ENCODE results near the gene MOB3B.
A peak's percentile ranks its signal among the peaks of the same experiment; 100 is the strongest.
"Not testable (repeated sequence)": the region's sequence is repeated elsewhere in the genome, so short reads cannot be mapped to it uniquely, and the experiment has no call there.

MOB3B gene

DNA sequence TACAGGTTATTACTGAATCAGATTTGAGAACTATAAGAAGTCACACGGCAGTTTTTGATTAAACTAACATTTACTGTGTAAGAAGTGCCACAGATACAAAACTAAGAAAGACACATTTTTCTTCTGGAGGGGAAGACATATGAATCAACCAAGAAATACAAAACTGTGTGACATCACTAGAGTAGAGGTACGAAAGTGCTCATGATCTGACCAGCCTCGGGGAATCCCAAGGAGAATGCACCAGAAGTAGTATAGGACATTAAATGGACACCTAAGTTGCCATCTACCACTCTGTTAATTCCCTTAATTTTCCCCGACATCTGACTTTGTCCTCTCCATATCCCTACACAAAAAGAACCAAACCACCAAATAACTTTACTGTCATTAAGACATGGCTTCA lies 10.8 kb downstream of the MOB3B start:
- FAIRE-seq (no peak), DNase-seq (ENCODE audit: low spot score) (no peak)

DNA sequence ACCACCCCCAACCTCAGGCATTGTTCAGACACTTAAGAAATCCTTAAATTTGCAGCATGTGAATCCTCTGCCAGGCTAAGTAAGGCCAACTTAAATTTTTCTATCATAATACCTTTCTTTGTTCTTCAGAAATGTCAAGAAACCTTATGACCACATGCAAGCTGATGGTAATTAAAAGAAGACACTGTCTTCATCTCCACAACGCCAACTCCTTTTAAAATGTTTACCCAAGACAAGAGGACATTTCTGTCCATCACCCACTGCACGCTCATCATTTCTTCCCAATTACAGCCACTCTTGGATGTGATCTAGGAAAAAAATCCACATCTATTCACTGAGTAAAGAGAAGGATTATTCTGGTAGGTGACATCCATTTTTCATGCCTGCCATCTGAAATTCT lies 11.6 kb downstream of the MOB3B start:
- FAIRE-seq: no peak
- no peak for DNase-seq (ENCODE audit: low spot score)

DNA sequence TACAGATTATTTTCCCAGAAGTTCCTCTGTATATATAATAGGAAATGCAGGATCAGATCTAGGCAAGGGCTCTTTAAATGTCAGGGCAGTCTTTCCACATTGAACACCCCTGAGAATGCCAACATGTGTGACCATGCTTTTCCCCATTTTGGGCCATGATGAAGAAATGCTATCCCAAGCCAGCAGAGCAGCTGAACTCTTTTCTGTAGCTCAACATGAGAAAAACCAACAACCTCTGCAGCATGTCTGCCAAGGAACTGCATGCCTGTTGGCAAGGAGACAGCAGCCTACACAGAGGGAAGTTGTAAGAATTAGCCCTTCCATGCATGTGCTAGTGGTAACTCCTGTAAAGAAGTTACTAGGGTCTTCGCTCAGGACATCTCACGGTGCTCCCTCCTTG lies 15.1 kb downstream of the MOB3B start:
- no peak for DNase-seq (ENCODE audit: low spot score)
- FAIRE-seq: peak; percentile 81

DNA sequence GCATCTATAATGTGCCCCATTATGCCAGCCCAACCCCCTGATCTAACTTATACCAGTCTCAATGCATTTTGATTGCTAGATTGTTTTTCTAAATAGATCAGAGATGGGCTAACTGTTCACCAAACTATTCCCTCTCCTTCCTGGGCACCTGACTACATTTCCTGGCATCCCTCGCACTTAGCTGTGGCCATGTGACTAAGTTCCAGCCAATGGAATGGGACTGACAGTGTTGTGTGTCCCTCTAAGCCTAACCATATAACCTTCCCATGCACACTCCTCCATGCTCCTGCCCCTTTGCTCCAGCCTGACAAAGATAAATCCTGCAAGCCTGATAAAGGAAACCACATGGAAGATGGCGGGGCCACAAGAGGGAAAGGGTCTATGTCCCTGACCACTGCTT lies 17.8 kb downstream of the MOB3B start:
- FAIRE-seq (peak; percentile 86), DNase-seq (ENCODE audit: low spot score) (no peak)

DNA sequence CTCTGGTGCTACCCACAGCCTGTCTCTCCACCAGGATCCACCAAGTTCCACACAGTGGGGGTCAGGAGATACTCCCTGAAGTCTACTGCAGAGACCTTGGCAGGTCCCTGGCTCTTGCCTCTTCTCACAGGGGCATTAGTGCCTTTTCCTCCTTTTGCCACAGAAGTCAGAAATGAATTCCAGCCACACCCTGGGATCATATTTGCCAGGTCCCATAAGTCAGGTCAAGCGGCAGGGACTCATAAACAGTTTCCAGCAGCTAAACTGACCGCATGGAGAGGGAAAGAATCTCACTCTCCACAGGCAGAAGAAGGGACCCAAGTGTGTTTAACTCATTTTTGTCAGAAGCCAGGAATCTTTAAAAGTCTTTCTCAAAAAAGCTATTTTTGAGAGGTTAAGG lies 18.8 kb downstream of the MOB3B start:
- FAIRE-seq: no peak
- no peak for DNase-seq (ENCODE audit: low spot score)

DNA sequence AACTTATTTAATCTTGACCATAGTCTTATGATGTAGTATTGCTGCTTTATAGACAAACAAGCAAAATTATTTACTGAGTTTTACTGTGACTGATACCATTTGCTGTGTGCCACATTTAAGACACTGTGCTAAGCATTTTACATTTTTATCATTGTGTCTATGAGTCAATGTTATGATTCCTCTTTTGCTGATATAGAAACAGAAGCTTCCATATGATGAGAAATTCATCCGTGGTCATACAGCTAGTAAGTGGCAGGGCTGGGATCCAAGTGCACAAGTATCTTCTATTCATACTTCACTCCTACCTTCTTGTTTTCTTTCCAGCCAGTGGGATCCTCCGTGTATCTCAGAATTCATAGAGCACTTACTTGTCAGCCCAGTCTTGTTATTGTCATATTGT lies 22.6 kb downstream of the MOB3B start:
- FAIRE-seq (no peak), DNase-seq (ENCODE audit: low spot score) (no peak)

DNA sequence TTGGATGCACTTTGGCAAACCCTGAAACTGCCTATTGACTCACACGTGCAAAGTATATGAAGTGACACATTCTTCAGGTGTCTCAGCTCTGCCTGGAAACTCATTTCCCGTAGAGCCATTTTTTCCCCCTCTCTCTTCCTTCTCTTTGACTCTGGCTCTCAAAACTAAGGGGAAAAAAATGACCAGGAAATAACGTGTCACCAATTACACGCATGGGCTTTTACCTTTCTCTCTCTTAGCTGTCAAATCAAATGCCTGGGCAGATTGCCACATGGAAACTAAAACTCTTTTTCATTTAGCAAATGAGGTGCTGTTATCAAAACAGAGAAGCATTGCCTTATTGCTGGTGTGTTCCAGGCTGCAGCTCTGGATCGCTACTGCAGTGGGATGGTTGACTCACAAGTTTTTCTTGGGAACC lies 23.9 kb downstream of the MOB3B start:
- no peak for DNase-seq (ENCODE audit: low spot score)
- peak; percentile 77 for FAIRE-seq

DNA sequence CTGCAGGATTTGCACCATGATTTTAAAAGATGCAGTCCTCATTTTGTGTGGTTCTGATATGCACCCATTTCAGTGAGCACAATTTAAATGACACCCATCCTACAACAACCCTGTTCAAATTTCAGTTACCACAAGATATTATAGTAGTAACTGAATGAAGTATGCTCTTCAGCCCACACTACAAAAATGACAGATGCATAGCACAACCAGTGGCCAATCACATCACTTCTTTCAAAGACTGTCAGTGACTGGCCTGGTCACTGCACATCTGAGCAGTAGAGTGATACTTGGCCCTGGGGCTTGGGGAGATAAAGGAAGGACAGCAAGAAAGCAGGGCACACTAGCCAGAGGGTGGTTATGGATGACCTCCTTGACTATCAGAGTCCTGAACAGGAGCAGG lies 25.4 kb downstream of the MOB3B start:
- FAIRE-seq (peak; percentile 58), DNase-seq (ENCODE audit: low spot score) (no peak)

DNA sequence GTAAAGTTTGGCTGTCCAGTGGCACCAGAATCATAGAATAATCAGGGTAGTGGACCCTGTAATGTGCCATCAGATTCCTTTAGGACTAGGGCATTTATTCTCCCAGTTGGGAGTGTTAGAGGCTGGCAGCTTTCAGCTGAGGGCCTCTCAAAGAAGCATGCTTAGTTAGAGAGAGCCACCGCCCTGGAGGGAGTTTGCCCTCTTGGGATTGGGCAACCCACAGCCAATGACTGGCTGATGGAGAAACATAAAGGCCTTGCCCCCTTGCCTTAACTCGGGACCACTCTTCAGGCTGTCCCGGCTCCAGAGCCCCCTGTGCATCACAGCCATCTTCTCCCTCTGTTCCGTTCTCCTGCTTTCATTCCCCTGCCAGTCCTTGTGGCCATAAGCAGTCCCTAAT lies 26.0 kb downstream of the MOB3B start:
- no peak for DNase-seq (ENCODE audit: low spot score)
- FAIRE-seq: peak; percentile 9

DNA sequence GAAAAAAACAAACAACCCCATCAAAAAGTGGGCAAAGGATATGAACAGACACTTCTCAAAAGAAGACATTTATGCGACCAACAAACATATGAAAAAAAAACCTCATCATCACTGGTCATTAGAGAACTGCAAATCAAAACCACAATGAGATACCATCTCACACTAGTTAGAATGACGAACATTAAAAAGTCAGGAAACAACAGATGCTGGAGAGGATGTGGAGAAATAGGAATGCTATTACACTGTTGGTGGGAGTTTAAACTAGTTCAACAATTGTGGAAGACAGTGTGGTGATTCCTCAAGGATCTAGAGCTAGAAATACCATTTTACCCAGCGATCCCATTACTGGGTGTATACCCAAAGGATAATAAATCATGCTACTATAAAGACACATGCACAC lies 28.7 kb downstream of the MOB3B start:
- not testable (repeated sequence) for FAIRE-seq; DNase-seq (ENCODE audit: low spot score)

DNA sequence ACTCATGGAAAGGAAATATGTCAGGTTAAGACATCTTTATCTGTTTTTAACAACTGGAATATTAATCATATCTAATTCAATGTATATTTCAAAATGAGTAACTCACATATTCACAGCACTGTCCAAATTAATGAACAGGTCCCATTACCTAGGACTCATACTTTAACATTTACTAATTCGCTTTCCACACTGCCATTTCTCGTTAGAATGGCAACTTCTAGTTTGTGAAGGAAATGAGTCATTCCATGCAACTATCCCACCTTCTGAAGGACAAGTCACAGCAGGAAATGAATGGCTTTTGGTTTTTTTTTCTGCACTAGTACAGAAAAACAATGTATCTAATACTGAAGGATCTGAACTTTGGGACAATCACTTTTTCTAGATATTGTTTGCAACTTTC lies 30.2 kb downstream of the MOB3B start:
- FAIRE-seq (peak; percentile 92), DNase-seq (ENCODE audit: low spot score) (peak; percentile 67)

DNA sequence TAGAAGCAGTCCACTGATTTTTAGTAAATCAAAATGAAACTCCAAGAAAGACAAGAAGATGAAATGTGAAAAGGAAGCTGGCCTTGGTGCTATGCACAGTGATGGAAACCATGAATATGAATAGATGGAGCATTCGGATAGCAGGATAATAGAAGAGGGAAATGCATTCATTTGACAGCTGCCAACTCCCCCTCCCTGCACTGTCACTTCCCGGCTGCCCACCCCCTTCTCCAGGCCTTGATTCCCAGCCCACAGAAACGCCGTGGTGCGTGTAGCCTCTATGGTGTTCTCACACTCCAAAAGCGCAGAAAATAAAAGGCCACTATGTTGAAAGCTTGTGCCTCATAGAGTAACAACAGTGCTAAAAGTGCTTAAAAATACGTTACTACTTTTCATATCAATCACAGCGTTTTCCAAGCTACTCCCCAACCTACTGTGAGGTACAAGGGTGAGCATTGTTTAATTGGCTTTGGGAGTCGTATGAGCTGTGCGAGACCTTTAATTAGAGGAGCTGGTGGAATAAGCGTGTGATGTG lies 31.7 kb downstream of the MOB3B start:
- no peak for DNase-seq (ENCODE audit: low spot score)
- FAIRE-seq: no peak

DNA sequence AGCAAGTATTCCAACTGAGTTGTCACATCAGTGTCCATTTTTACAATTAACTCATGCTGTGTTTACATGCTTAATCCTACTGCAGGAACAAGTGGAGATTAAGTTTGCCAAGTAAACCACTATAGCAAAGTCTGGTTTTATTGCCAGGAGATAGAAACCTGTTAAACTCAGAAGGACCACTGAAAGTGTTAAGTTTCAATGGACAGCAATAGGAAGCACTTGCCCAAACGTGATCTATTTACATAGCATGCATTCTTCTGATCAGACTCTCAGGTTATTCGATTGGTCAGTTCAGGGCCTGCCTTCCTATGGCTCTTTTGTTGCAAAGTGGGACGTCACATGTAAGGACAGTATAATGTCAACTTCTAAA lies 33.5 kb downstream of the MOB3B start:
- no peak for DNase-seq (ENCODE audit: low spot score)
- peak; percentile 87 for FAIRE-seq

DNA sequence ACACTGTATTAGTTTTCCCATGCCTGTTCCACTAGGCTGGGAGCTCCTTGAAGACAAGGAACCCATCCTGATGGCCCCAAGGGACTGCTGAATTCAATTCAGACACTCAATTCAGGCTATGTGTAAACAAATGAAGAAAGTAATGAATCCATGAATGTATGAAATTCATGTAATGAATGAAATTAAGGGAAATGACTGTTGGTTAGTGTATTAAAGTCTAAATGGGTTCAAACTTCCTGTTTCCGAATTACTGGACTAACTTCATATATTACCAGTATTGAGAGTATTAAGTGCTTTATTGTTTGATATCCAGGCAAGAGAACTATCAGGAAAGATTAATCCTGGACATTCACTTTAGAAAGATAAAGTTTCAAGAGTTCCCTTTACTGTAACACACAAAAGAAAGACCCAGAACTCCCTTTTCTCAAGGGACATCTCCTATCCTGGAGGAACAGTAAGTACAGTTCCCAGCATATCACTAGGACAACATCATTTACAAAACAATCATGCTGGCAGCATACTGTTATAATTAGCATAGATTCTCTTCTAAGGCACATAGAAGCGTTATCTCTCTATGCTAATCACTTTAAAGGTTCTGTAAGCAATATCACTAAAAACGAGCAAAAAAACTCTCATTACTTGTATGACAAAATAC lies 34.0 kb downstream of the MOB3B start:
- DNase-seq (ENCODE audit: low spot score) (no peak), FAIRE-seq (no peak)

DNA sequence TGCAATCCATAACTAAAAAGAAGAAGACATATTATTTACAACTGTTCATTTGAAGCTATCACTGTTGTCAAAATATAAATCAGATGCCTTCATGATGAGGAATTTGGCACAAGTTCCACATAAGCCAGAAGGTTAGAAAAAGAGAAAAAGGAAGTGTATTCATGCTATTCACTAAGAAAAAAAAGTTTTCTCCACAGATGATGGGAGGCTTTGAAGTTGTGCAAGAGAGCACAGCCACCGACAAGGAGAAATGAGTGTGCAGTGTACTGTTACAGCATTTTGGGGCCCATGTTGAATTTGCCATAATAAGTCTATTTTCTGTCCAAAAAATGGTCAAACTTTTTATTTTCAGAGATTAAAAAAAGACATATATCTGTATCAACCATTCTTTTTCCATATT lies 38.5 kb downstream of the MOB3B start:
- FAIRE-seq (no peak), DNase-seq (ENCODE audit: low spot score) (no peak)

DNA sequence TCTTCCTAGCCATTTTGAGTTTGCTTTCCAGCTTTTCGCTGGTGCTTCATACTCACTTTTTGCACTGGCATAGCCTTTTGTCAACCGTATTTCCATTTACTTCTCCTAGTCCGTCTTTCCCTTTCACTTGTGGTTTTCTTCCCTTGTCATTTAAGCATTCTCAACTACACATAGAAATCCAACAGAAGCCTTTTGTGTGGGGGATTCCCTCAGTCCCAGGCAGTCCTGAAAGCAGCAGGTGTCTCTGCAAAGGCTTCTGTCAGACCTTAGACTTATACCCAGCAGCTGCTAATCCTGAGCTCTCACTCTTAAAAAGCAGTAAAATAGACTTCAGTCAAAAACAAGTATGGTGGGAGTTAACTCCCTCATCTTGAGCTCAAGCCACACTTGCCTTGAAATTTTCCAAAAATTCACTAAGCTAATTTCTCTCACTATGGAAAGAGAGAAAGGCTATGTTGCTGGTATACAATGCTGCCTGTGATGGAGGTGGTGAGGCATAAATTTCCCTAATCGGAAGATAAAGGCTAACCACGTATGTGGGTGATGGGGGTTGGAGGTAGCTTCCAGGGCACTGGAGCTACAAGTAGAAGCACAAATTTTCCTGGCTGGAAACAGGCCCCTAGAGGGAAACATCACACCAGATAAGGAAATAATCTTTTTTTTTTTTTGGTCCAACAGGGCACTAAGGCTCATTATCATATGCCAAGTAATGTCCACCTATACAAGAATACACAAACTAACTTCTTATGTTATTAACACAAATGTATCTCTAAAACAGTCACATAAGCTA lies 40.3 kb downstream of the MOB3B start:
- DNase-seq (ENCODE audit: low spot score) (no peak), FAIRE-seq (no peak)

DNA sequence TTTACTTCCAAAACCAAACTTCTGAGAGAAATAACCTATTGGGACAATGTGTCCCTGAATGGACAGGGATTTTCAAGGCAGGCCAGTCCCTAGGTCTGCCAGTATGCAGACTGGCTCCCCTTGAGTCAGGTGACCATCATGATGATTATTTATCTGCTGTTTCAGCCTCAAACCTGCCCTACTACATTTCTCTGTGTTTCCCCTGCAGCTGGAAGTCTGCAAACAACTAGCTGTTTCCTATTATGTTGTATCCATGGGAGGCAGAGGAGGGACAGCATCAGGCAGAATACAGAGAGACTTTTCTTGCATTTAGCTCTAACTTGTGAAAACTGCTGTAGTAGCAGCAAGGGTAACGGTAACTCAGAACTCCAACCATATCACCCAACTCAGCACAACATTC lies 41.7 kb downstream of the MOB3B start:
- FAIRE-seq (no peak), DNase-seq (ENCODE audit: low spot score) (no peak)

DNA sequence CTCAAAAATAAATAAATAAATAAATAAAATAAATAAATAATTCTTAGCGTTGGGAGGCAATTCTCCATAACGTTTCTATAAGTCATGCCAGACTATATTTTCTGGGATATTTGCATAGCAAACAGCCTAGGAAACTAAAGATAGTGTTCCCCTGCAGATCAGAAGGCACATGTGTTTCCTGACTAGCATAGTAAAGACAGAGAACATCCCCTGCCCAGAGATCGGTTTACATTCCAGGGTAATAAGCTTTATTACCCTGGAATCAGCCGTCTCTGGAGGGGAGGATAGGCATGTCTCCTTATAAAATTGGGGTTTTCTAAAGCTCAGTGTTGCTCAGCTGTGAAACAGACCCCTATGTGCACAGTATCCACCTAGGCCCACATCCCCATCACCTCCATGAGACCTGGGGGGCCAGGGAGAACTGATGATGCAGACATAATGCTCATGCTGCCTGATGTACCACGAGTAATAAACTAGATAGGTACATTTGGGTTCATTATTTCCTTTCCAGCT lies 42.4 kb downstream of the MOB3B start:
- peak; percentile 82 for FAIRE-seq
- no peak for DNase-seq (ENCODE audit: low spot score)

DNA sequence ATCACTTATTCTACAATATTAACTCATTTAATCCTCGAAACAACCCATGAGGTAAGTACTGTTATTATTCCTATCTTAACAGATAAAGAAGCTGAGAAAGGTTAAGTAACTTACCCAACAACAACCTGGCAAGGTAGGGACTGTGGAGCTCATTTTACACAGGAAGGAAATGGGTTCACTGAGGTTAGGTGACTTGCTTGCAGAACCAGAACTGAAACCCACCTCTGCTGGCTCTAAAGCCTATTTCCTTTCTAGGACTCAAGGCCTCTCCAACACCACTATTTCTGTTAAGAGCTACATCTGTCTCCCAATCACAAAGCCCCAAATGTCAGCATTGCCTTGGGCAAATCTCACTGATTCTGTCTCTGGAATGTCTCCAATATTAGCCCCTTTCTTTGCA lies 44.5 kb downstream of the MOB3B start:
- DNase-seq (ENCODE audit: low spot score) (no peak), FAIRE-seq (peak; percentile 37)

DNA sequence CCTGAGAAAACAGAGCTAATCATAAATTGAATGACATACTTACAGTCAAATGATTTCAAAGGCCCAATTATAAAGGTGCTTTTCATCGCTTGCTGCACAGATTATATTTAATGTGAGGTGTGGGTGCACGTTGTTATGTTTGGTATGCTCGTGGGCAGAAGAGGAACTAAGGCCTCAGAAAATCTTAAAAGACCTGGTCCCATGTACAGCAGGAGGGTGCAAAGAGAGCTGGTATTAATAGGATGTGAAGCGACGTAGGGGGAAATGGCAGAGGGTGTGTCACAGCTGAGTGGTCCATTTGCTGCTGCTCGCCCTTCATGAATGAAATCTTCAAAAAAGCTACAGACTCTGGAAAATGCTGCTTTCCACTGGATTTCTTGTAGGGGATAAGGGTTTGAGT lies 46.0 kb downstream of the MOB3B start:
- no peak for DNase-seq (ENCODE audit: low spot score)
- peak; percentile 13 for FAIRE-seq

DNA sequence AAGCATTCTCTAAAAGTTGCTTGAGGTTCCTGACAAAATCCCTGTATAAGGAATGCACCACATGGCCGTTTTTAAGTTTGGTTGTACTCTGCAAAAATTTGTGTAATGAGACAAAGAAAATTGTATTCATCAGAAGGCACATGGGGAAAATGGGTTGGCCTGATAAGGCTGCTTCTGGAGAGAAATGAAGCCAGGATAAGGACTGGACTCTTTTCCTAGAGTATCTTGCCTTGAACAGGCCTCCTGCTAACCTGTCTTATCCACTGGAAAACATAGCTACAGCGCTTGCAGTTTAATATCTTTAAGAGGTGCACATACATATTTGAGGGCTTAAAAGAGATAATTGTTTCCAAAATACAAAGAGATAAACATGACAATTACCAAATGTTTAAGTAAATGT lies 46.9 kb downstream of the MOB3B start:
- no peak for FAIRE-seq
- no peak for DNase-seq (ENCODE audit: low spot score)

DNA sequence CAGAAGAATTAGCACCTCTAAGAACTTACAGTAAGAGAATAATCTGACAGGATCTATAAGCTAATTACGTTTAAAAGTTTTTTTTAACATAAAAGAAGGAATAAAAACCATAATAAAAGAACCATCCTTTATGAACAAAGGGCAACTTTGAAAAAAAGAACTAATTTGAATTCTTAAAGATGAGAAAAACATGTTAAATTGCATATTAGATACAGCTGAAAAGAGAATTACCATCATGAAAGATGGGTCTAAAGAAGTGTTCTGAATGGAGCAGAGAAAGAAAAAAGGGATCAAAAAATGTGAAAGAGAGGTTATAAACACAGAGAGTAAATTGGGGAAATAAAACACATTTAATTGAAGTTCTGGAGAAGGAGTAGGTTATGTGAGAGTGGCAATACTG lies 51.3 kb downstream of the MOB3B start:
- FAIRE-seq: no peak

More for the DNA sequence above, 51.3 kb downstream of the MOB3B start:
- no peak for DNase-seq (ENCODE audit: low spot score)
